GM12865 (cell line): ENCODE measurements around the gene CAPS2.

Experiments used
- DNase-seq: peaks from one replicate; pipeline ENCODE4 v3.0.0; 2010; ENCODE audit warnings: low read depth
- H3K4me3 ChIP-seq: 2 replicates; pipeline ENCODE4 v1.5.1; 2011; ENCODE audit warnings: mild to moderate bottlenecking, low read depth, low read length, control low read depth
- TF ChIP-seq, protein P1 (sequence below): IDR thresholded peaks from 2 replicates; pipeline ENCODE4 v1.5.1; 2011; ENCODE audit warnings: low read length, control low read depth, low read depth, inconsistent platforms; ENCODE audit not compliant: insufficient read depth; ENCODE audit errors: missing control alignments

The CAPS2 gene

DNA sequence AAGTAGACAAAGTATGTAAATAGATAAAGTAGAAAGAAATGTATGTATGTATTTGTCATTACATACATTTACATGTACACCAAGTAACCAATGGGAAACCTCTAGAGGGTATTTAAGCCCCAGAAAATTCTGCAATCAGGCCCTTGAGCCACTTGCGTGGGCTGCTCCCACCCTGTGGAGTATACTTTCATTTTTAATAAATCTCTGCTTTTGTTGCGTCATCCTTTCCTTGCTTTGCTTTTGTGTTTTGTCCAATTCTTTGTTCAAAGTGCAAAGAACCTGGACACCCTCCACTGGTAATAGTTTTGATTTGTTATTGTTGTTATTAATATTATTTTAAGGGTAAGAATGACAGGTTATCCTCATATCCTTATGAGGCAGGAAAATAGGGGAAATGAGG lies 21.8 kb downstream of the CAPS2 start:
- no peak overlapping the region for H3K4me3 ChIP-seq
- DNase-seq = no peak
- TF ChIP-seq, protein P1, sequence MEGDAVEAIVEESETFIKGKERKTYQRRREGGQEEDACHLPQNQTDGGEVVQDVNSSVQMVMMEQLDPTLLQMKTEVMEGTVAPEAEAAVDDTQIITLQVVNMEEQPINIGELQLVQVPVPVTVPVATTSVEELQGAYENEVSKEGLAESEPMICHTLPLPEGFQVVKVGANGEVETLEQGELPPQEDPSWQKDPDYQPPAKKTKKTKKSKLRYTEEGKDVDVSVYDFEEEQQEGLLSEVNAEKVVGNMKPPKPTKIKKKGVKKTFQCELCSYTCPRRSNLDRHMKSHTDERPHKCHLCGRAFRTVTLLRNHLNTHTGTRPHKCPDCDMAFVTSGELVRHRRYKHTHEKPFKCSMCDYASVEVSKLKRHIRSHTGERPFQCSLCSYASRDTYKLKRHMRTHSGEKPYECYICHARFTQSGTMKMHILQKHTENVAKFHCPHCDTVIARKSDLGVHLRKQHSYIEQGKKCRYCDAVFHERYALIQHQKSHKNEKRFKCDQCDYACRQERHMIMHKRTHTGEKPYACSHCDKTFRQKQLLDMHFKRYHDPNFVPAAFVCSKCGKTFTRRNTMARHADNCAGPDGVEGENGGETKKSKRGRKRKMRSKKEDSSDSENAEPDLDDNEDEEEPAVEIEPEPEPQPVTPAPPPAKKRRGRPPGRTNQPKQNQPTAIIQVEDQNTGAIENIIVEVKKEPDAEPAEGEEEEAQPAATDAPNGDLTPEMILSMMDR = no peak

DNA sequence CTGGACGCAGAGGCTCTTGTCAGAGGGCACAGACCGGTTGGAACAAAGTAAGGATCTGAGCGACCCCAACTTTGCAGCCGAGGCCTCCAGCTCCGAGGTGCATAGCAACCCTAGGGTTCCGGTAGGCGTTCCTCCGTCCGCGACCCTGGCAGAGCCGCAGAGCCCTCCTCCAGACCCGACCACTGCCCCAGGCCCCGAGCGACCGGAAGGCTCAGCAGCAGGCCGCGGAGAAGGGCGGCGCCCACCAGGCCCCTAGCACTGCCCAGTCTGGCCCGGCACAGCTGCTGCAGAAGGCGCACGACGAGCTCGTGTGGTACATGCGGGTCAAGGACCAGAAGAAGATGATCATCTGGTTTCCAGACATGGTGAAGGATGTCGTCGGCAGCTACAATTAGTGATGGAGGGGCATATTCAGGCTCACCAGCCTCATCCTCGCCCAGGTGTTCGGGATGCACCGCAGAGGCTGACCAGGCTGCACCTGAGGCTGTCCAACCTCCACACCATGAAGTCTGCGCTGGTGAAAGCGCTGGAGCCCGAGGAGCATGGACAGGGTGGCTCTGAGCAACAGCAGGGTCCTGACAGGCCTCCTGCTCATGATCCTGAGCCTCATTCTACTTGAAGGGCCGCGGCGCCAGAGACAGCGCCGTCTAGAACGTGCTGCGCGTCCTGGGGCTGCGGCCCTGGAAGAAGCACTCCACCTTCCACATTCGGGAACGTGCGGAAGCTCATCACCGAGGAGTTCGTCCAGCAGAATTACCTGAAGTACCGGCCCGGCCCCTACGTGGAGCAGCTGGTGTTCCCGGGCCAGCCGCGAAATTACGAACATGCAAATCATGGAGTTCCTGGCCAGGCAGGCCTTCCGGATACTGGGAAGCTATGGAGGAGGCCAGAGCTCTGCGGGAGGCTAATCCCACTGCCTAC lies 24.5 kb downstream of the CAPS2 start:
- DNase-seq = no peak
- TF ChIP-seq, protein P1 = no peak
- no peak overlapping the region for H3K4me3 ChIP-seq

DNA sequence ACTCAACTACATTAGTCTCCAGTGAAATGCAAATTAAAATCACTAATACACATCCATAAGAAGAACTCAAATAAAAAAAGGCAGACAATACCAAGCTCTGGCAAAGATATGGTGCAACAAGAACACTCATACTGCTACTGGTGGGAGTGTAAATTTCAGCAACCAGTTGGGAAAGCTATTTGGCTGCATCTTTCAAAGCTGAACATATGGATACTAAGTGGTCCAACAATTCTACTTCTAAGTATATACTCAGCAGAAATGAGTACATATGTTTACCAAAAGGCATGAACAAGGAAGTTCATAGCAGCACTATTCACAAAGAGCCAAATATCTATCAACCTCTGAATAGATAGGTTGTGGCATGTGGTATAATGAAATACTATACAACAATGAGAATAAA lies 27.3 kb downstream of the CAPS2 start:
- no peak for DNase-seq
- H3K4me3 ChIP-seq = no peak overlapping the region
- TF ChIP-seq, protein P1 = no peak

DNA sequence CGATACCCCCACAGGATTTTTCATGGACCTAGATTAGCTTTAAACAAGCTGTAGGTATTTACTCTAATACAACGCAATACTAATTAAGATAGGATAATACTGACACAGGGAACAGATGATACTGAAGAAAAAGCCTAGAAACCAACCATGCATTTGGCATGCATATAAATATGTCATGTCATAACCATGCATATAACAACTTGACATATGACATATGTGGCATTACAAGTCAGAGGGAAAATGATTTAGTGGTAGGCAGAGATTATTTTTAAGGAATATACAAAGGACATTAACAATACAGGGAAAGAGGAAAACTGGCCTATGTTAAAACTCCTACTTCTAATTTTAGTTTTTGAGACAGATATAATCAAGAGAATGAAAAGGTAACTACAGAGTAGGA lies 27.9 kb downstream of the CAPS2 start:
- no peak overlapping the region for H3K4me3 ChIP-seq
- no peak for DNase-seq
- TF ChIP-seq, protein P1 = no peak

DNA sequence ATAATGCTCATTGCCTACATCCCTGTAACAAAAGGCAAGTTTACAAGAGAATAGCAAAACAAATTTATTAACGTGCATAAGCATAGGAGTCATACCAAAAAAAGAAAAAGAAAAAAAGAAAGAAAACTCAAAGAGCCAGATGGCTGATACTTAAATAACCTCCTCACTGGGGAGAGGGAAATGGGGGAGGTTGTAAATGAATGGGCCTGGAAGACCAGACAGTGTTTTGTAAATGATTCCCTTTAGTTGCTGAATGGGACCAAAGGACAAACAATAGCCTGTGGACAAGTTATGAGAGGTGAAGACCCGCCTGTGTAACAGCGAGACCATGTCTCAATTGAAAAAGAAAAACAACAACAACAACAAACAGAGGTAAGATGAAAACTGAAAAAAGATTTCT lies 35.3 kb downstream of the CAPS2 start:
- TF ChIP-seq, protein P1 = no peak
- DNase-seq = no peak
- H3K4me3 ChIP-seq = no peak overlapping the region

DNA sequence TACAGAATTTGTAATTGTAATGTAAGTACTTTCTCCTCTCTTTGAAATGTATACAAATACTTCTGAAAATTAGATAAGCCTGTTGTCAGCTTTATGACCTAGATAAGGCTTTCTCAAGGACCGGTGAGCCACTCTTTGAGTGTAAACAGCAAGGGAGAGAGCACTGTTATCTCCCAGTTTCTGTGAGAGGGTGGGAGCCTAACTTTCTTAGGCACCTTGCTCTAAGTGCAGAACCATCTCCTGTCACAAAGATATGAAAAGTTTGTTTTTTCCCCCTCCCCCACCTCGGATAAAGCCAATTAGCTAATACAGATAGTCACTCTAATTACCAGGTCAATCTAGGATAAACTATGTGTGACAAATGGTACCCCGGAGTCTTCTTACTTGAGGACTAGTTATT lies 35.8 kb downstream of the CAPS2 start:
- H3K4me3 ChIP-seq = no peak overlapping the region
- no peak for DNase-seq
- TF ChIP-seq, protein P1 = no peak

DNA sequence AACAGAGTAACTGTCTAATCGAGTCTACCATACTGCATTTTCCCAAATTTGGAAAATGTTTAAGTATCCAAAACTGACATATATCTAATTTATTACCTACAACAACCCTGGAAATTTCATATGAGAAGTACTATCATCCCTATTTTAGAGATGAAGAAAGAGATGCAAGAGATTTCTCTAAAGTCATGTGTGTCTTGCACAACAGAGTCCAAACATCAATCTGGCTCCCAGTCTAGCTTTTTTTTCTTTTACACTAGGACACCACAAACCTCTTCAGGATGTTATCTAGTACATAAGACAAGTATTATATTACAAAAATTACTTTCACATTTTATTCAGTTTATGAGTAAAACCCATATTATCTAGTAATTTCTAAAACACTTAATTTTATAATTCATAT lies 39.1 kb downstream of the CAPS2 start:
- TF ChIP-seq, protein P1 = no peak
- DNase-seq = no peak
- no peak overlapping the region for H3K4me3 ChIP-seq
